Cardiac fibroblast (primary cell): ENCODE results near the gene RANBP3.

Experiments
- DNase-seq, 2 donors: peaks; one replicate each; pipeline versions ENCODE4 v3.0.0 to v3.0.0-alpha.2; 2010; ENCODE audit warnings: low read depth in 2 of 2
- H3K4me3 ChIP-seq, 2 donors: replicated peaks in 1 of 2; 1 replicate in 1 of 2; 2 replicates in 1 of 2; pipeline ENCODE4 v1.5.1; 2011; ENCODE audit warnings: low read depth in 2 of 2, low read length in 2 of 2, mild to moderate bottlenecking in 2 of 2, moderate library complexity in 1 of 2
- TF ChIP-seq, protein P1 (sequence below): IDR thresholded peaks from one replicate; pipeline ENCODE4 v1.5.1; 2011; ENCODE audit warnings: low read depth, mild to moderate bottlenecking, low read length, inconsistent platforms

Gene RANBP3

DNA sequence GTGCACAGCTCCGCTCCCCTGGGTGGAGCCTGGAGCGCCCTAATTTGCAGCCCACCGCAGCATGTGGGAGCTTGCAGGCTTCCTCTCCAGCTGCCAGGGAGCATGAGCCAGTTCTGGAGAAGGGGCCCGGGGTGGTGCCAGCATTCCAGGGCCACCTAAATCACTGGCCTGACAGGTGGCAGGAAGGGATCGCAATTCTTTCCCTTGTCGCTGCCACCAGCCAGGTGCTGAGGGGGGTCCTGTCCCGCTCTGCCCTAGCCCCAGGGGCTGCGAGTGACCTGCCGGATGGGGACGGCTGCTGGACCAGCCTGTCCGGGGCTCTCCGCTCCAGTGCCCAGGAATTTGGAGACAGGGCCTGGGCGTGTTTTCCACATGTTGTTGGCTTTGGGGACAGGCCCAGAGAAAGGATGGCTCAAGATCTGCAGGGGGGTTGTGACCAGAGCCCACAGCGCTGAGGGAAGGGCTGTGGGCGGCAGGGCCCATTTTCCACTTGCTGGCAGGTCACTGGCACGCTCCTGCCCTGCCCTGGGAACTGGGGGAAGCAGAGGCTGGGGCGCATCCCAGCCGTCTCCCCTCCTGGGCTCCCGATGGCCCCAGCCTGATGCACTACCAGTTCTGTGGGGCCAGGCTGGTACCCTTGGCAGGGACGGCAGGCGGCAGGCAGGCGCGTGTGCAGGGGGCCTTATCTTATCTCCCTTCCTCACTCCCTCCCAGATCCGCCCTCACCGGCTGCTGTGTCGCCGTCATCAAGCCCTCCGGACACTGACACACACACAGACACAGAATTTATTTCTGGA is 83.8 kb downstream of the RANBP3 start:
- no peak for DNase-seq
- TF ChIP-seq, protein P1, sequence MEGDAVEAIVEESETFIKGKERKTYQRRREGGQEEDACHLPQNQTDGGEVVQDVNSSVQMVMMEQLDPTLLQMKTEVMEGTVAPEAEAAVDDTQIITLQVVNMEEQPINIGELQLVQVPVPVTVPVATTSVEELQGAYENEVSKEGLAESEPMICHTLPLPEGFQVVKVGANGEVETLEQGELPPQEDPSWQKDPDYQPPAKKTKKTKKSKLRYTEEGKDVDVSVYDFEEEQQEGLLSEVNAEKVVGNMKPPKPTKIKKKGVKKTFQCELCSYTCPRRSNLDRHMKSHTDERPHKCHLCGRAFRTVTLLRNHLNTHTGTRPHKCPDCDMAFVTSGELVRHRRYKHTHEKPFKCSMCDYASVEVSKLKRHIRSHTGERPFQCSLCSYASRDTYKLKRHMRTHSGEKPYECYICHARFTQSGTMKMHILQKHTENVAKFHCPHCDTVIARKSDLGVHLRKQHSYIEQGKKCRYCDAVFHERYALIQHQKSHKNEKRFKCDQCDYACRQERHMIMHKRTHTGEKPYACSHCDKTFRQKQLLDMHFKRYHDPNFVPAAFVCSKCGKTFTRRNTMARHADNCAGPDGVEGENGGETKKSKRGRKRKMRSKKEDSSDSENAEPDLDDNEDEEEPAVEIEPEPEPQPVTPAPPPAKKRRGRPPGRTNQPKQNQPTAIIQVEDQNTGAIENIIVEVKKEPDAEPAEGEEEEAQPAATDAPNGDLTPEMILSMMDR: no peak
- no peak overlapping the region for H3K4me3 ChIP-seq

DNA sequence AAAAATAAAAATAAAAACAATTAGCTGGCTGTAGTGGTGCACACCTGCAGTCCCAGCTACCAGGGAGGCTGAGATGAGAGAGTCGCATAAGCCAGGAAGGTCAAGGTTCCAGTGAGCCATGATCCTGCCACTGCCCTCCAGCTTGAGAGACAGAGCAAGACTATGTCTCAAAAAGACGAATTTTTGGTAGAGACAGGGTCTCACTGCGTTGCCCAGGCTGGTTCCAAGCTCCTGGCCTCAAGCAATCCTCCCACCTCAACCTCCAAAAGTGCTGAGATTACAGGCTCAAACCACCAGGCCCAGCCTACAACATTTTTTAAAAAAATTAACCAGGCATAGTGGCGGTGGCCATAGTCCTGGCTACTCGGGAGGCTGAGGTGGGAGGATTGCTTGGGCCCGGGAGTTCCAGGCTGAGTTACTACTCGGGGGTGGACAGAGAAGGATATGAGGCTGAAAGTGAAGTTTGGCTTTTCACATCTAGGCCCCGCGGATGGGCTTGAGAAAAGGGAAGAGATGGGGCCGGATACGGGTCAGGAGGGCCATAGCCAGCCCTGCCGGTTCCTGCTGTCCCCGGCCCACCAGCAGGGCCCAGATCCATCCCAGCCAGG is 84.5 kb downstream of the RANBP3 start:
- no peak for DNase-seq
- TF ChIP-seq, protein P1: no peak

GRCh38 chr19:5892772-5893275 is 85.1 kb downstream of the RANBP3 start:
- TF ChIP-seq, protein P1: no peak
- no peak overlapping the region for H3K4me3 ChIP-seq
- no peak for DNase-seq

More for the DNA sequence above, 84.5 kb downstream of the RANBP3 start:
- no peak overlapping the region for H3K4me3 ChIP-seq

DNA sequence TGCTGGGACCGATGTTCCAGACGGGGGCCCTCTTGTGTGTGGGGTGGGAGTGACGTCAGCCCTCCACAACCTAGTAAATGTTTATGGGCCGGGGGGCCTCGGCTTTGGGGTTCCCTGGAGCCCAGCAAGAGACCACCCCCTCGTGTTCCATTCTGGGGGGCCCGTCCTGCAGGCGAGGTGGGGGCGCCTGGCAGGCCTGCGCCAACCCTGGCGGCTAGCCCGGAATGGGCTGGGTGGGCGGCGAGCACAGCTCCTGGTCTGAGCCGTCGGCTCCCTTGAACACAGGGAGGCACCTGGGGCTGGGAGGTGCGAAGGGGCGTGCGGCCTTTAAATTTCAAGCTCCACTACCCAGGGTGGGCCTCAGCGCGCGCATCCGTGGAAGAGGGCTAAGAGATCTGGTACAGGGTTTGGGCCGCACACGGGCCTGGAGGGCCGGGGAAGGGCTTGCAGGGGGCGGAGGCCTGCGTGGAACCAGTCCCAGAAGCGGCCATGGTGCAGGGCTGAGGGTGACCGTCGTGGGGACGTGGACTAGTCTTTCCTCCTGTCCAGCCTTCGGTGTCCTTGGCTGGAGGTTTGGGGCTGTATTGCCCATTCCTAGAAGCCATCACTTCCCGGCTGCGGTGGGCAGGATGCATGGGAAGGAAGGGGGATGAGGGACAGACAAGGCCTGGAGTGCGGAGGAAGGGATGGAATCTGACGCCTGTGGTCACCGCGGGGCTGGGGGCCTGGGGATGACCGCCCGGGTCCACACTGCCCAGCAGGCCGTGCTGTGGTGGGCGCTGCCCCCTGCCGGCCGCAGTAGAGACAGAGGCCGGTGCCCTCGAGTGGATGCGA is 85.8 kb downstream of the RANBP3 start:
- TF ChIP-seq, protein P1: peak; percentile 79
- peak; percentile 35 to 57 for DNase-seq
- H3K4me3 ChIP-seq: no peak overlapping the region

DNA sequence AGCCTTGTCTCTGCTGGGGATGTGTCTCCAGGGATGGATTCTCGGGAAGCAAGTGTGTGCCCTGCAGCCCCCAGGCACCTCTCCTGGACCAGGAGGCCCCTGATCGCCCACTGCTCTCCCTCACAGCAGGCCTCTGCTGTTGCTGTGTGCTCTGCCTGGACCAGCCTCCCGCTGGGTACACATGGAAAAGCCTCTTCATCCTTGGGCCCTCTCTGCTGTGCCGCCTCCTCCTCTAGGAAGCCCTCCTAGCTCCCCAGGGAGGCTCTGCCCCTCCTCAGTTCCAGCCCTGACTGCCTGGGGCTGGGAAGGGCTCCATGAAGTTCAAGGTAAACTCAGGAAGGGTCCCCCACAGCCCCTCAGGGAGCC is 86.4 kb downstream of the RANBP3 start:
- H3K4me3 ChIP-seq: no peak overlapping the region
- TF ChIP-seq, protein P1: no peak
- DNase-seq: no peak

GRCh38 chr19:5890099-5890498 is 87.8 kb downstream of the RANBP3 start:
- no peak for DNase-seq
- H3K4me3 ChIP-seq: no peak overlapping the region
- TF ChIP-seq, protein P1: no peak
